Naive thymus-derived CD8-positive, alpha-beta T cell (primary cell): ENCODE measurements around the gene PDX1. TPM values are rescaled to one million over a fixed set of nuclear protein-coding genes. Genes with fewer than 3 reads are reported as not detected.

Experiments
- ATAC-seq, 2 donors: fragments of 150-1000 bp; cut with Tn5 transposase in 1 of 2; sonication (Bioruptor Pico), chemical (Tn5 transposase) in 1 of 2; 1 replicate in 1 of 2; 2 replicates in 1 of 2; pipeline ENCODE4 v1.10.0; 2021; ENCODE audit warnings: mild to moderate bottlenecking in 2 of 2, moderate library complexity in 2 of 2
- POLR2A ChIA-PET: fragments of 350-600 bp; sonication (Branson Sonifier 250); formaldehyde crosslinking; loops from one replicate; lab custom pipeline; 2021; ENCODE audit warnings: antibody characterized with exemption; lab: Charles Lee
- DNase-seq, 10 donors: peaks; one replicate each; pipeline versions ENCODE4 v3.0.0 to v3.0.0-alpha.2; 2020 to 2022
- H3K27ac Mint-ChIP-seq, 10 donors: one replicate each; pipeline ENCODE4 v1.8.0; 2020 to 2022; ENCODE audit warnings: mild to moderate bottlenecking in 10 of 10, mixed read lengths in 10 of 10, moderate library complexity in 4 of 10, inconsistent platforms in 1 of 10
- H3K27me3 Mint-ChIP-seq, 5 donors: one replicate each; pipeline ENCODE4 v1.8.0; 2021 to 2022; ENCODE audit warnings: mixed read lengths in 5 of 5
- H3K36me3 Mint-ChIP-seq, 3 donors: one replicate each; pipeline ENCODE4 v1.8.0; 2020 to 2022; ENCODE audit warnings: mixed read lengths in 3 of 3, mild to moderate bottlenecking in 2 of 3, inconsistent platforms in 1 of 3
- H3K4me1 Mint-ChIP-seq, 4 donors: one replicate each; pipeline ENCODE4 v1.8.0; 2021 to 2022; ENCODE audit warnings: mixed read lengths in 4 of 4
- H3K4me3 Mint-ChIP-seq, 10 donors: one replicate each; pipeline ENCODE4 v1.8.0; 2020 to 2022; ENCODE audit warnings: mild to moderate bottlenecking in 10 of 10, mixed read lengths in 10 of 10, moderate library complexity in 6 of 10, inconsistent platforms in 1 of 10
- H3K9me3 Mint-ChIP-seq, 9 donors: one replicate each; pipeline ENCODE4 v1.8.0; 2020 to 2022; ENCODE audit warnings: mixed read lengths in 9 of 9, mild to moderate bottlenecking in 3 of 9, inconsistent platforms in 1 of 9, moderate library complexity in 1 of 9
- polyA plus RNA-seq, 3 donors: library from polyadenylated mRNA; unstranded; fragments of 300-500 nt; fragmentation: Illumina TruSeq; gene quantifications; one replicate each; pipeline ENCODE4 v1.2.3, GENCODE V29; 2021
- total RNA-seq, 8 experiments: library from RNA in 2 of 8; stranded (reverse) in 2 of 8; gene quantifications; one replicate each; pipeline ENCODE4 v1.2.3 and lab custom pipeline; 2021 to 2026

The PDX1 gene
- total and polyA plus RNA-seq, 5 experiments from 2014 or later = not detected

GRCh38 chr13:27969866-27970229, 50.0 kb downstream of the PDX1 start:
- Mint-ChIP-seq H3K4me1 (peaks cover 13 to 38% (median 29%) of the 10 kb centered on the region in 4 donors), H3K4me3 (peak overlapping the region in 5 of 10 donors; percentile 11 to 77 (median 46)), H3K27me3 (peaks cover 42 to 86% (median 70%) of the 10 kb centered on the region in 5 donors), H3K9me3 (no peaks in the 10 kb centered on the region), H3K36me3 (no peaks in the 10 kb centered on the region), H3K27ac (no peak overlapping the region)
- ATAC-seq (no peak), DNase-seq (no peak)
- POLR2A ChIA-PET = no interaction called here

GRCh38 chr13:27970382-27971235, 50.8 kb downstream of the PDX1 start:
- peak in 1 of 10 donors; percentile 10 for DNase-seq
- peaks cover 13 to 38% (median 33%) of the 10 kb centered on the region in 4 donors for H3K4me1 Mint-ChIP-seq
- H3K9me3 Mint-ChIP-seq = no peaks in the 10 kb centered on the region
- ATAC-seq = no peak
- no peak overlapping the region for H3K4me3 Mint-ChIP-seq
- no peak overlapping the region for H3K27ac Mint-ChIP-seq
- POLR2A ChIA-PET = no interaction called here
- no peaks in the 10 kb centered on the region for H3K36me3 Mint-ChIP-seq
- H3K27me3 Mint-ChIP-seq = peaks cover 46 to 86% (median 71%) of the 10 kb centered on the region in 5 donors

- POLR2A ChIA-PET = no interaction called here
- Mint-ChIP-seq H3K9me3 (no peaks in the 10 kb centered on the region), H3K4me1 (peaks cover 11 to 36% (median 33%) of the 10 kb centered on the region in 4 donors), H3K27me3 (peaks cover 44 to 86% (median 70%) of the 10 kb centered on the region in 5 donors), H3K4me3 (no peak overlapping the region), H3K36me3 (no peaks in the 10 kb centered on the region), H3K27ac (no peak overlapping the region)
- ATAC-seq = no peak
- no peak for DNase-seq
Observed at GRCh38 chr13:27971236-27971645, 51.4 kb downstream of the PDX1 start.

- H3K27me3 Mint-ChIP-seq = peaks cover 44 to 85% (median 70%) of the 10 kb centered on the region in 5 donors
- H3K36me3 Mint-ChIP-seq = no peaks in the 10 kb centered on the region
- H3K27ac Mint-ChIP-seq = peak overlapping the region in 1 of 10 donors; percentile 15
- peaks cover 10 to 33% (median 30%) of the 10 kb centered on the region in 4 donors for H3K4me1 Mint-ChIP-seq
- POLR2A ChIA-PET = no interaction called here
- H3K4me3 Mint-ChIP-seq = no peak overlapping the region
- ATAC-seq (no peak), DNase-seq (no peak)
- no peaks in the 10 kb centered on the region for H3K9me3 Mint-ChIP-seq
Observed at GRCh38 chr13:27971776-27972477, 52.1 kb downstream of the PDX1 start.

- POLR2A ChIA-PET = no interaction called here
- peak overlapping the region in 1 of 10 donors; percentile 15 for H3K27ac Mint-ChIP-seq
Observed at GRCh38 chr13:27972478-27972820, 52.6 kb downstream of the PDX1 start.

GRCh38 chr13:27973291-27973690, 53.5 kb downstream of the PDX1 start:
- H3K4me1 Mint-ChIP-seq = peaks cover 4 to 25% (median 23%) of the 10 kb centered on the region in 4 donors
- H3K27ac Mint-ChIP-seq = peak overlapping the region in 1 of 10 donors; percentile 33
- DNase-seq = no peak
- H3K4me3 Mint-ChIP-seq = no peak overlapping the region
- no peaks in the 10 kb centered on the region for H3K36me3 Mint-ChIP-seq
- ATAC-seq = no peak
- H3K9me3 Mint-ChIP-seq = no peaks in the 10 kb centered on the region
- peaks cover 37 to 83% (median 66%) of the 10 kb centered on the region in 5 donors for H3K27me3 Mint-ChIP-seq
- POLR2A ChIA-PET = no interaction called here

More at GRCh38 chr13:27972478-27972820, 52.6 kb downstream of the PDX1 start:
- no peak for DNase-seq
- H3K4me3 Mint-ChIP-seq = no peak overlapping the region
- peaks cover 10 to 28% (median 26%) of the 10 kb centered on the region in 4 donors for H3K4me1 Mint-ChIP-seq
- peaks cover 39 to 84% (median 69%) of the 10 kb centered on the region in 5 donors for H3K27me3 Mint-ChIP-seq
- no peaks in the 10 kb centered on the region for H3K9me3 Mint-ChIP-seq
- H3K36me3 Mint-ChIP-seq = no peaks in the 10 kb centered on the region
- ATAC-seq = no peak

GRCh38 chr13:27973961-27974662, 54.3 kb downstream of the PDX1 start:
- Mint-ChIP-seq H3K27me3 (peaks cover 36 to 88% (median 71%) of the 10 kb centered on the region in 5 donors), H3K27ac (no peak overlapping the region), H3K9me3 (no peaks in the 10 kb centered on the region), H3K4me1 (peaks cover 3 to 31% (median 27%) of the 10 kb centered on the region in 4 donors), H3K36me3 (no peaks in the 10 kb centered on the region), H3K4me3 (no peak overlapping the region)
- ATAC-seq (no peak), DNase-seq (no peak)
- POLR2A ChIA-PET = interaction anchor here (1.2 kb wide), 1 partner anchor 10 kb away, joined by 5 read pairs; no protein-coding TSS in a partner anchor

Other genes with a start within 250 kb of the PDX1 start
- not detected for gene GSX1, start 127.5 kb upstream of the PDX1 start, total RNA-seq
- not detected for gene GSX1, start 127.5 kb upstream of the PDX1 start, polyA plus RNA-seq
- not detected for gene CDX2, start 49.3 kb downstream of the PDX1 start, total RNA-seq
- not detected for gene CDX2, start 49.3 kb downstream of the PDX1 start, polyA plus RNA-seq
- gene URAD, start 68.7 kb downstream of the PDX1 start, total RNA-seq = not detected
- not detected for gene URAD, start 68.7 kb downstream of the PDX1 start, polyA plus RNA-seq
- gene FLT3, start 180.6 kb downstream of the PDX1 start, total RNA-seq = under 1 TPM; 0.08 to 0.13 TPM
- gene FLT3, start 180.6 kb downstream of the PDX1 start, polyA plus RNA-seq = not detected
- 10 to 100 TPM; 74.4 to 76.1 TPM for gene PAN3, start 218.5 kb downstream of the PDX1 start, total RNA-seq
- gene PAN3, start 218.5 kb downstream of the PDX1 start, polyA plus RNA-seq = 1 to 10 TPM; 2.8 to 4.8 (median 3.3) TPM